Measurements from ENCODE around the gene DEPP1.

DNA sequence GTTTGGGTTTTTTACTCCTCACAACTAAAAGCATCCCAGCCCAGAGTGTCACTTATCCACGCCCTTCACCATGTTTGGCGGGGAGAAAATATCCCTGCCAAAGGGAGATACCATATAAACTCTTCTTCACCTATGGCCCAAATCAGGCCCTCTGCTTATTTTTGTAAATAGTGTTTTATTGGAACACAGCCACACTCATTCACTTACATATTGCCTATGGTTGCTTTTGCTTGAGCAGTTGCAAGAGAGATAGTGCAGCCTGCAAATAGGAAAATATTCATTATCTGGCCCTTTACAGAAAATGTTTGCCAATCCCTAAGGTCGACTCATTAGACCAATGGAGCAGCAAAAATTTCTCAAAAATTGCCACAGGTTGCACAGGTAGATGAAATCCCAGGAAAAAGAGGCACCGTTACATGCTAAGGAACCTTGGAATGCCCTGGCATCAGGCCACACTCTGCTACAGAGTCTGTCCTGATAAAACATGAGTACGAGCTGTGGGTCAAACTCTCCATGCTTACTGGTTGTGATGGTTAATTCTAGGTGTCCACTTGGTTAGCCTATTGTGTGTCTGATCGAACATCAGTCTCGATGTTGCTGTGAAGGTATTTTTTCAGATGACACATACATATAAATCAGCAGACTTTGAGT is 26.9 kb downstream of the DEPP1 start:
- no peak for TF ChIP-seq GATA3 (IDR thresholded peaks at IDR 0.05; ENCODE audit: low read depth, low read length)
- TF ChIP-seq GATA2 (IDR thresholded peaks at IDR 0.05; ENCODE audit: low read depth, low read length) = no peak
